MM.1S (cell line): ENCODE results near the gene C3orf18.

ENCODE experiments used
- DNase-seq: peaks from one replicate; pipeline ENCODE4 v3.0.0-alpha.2; 2015
- H2AFZ ChIP-seq: fragments of 300-600 bp; sonication (generic); 2 replicates; pipeline ENCODE4 v1.6.0; 2016; ENCODE audit warnings: antibody characterized with exemption, low read length
- H3F3A ChIP-seq: fragments of 300-600 bp; sonication (generic); 2 replicates; pipeline ENCODE4 v1.6.1; 2016; ENCODE audit warnings: mild to moderate bottlenecking, antibody characterized with exemption, low read length, moderate library complexity, mixed read lengths; ENCODE audit not compliant: insufficient read depth
- H3K27ac ChIP-seq: fragments of 300-600 bp; sonication (generic); 2 replicates; pipeline ENCODE4 v1.5.1; 2016; ENCODE audit warnings: mild to moderate bottlenecking, low read length
- H3K27me3 ChIP-seq: fragments of 300-600 bp; sonication (generic); replicated peaks from 2 replicates; pipeline ENCODE4 v1.6.0; 2016; ENCODE audit warnings: low read length; ENCODE audit not compliant: insufficient read depth
- H3K36me3 ChIP-seq: fragments of 300-600 bp; sonication (generic); replicated peaks from 2 replicates; pipeline ENCODE4 v1.6.1; 2016; ENCODE audit warnings: mild to moderate bottlenecking, low read length, mixed read lengths; ENCODE audit not compliant: insufficient read depth
- H3K4me1 ChIP-seq: fragments of 300-600 bp; sonication (generic); 2 replicates; pipeline ENCODE4 v1.6.1; 2016; ENCODE audit warnings: low read length, mixed read lengths
- H3K4me2 ChIP-seq: fragments of 300-600 bp; sonication (generic); 2 replicates; pipeline ENCODE4 v1.6.0; 2016; ENCODE audit warnings: low read depth, low read length
- H3K4me3 ChIP-seq: fragments of 300-600 bp; sonication (generic); 2 replicates; pipeline ENCODE4 v1.5.1; 2016; ENCODE audit warnings: low read length, mixed read lengths
- H3K79me2 ChIP-seq: fragments of 300-600 bp; sonication (generic); 2 replicates; pipeline ENCODE4 v1.6.1; 2016; ENCODE audit warnings: mixed run types, low read length, mixed read lengths
- H3K9ac ChIP-seq: fragments of 300-600 bp; sonication (generic); 2 replicates; pipeline ENCODE4 v1.6.1; 2016; ENCODE audit warnings: low read length, mixed read lengths
- H3K9me2 ChIP-seq: fragments of 300-600 bp; sonication (generic); replicated peaks from 2 replicates; pipeline ENCODE4 v1.6.1; 2016; ENCODE audit warnings: mild to moderate bottlenecking, low read length, mixed read lengths; ENCODE audit not compliant: insufficient read depth
- H3K9me3 ChIP-seq: fragments of 300-600 bp; sonication (generic); replicated peaks from 2 replicates; pipeline ENCODE4 v1.6.1; 2016; ENCODE audit warnings: mild to moderate bottlenecking, low read length, mixed read lengths; ENCODE audit not compliant: insufficient read depth
- H4K20me1 ChIP-seq: fragments of 300-600 bp; sonication (generic); 2 replicates; pipeline ENCODE4 v1.6.1; 2016; ENCODE audit warnings: mild to moderate bottlenecking, low read length, moderate library complexity, mixed read lengths; ENCODE audit not compliant: insufficient read depth
- EZH2 ChIP-seq: fragments of 300-600 bp; sonication (generic); optimal IDR thresholded peaks from 2 replicates; pipeline ENCODE3; 2017; ENCODE audit warnings: low read depth, mild to moderate bottlenecking, antibody characterized with exemption, low read length, mixed read lengths
- EZH2phosphoT487 ChIP-seq: fragments of 300-600 bp; sonication (generic); IDR thresholded peaks from 2 replicates; pipeline ENCODE4 v1.6.1; 2018; ENCODE audit warnings: antibody characterized with exemption, low read length
- TF ChIP-seq, protein P1 (sequence below): fragments of 300-600 bp; sonication (generic); IDR thresholded peaks from 2 replicates; pipeline ENCODE4 v1.5.1; 2016; ENCODE audit warnings: antibody characterized with exemption, low read length, mixed read lengths

Gene C3orf18

DNA sequence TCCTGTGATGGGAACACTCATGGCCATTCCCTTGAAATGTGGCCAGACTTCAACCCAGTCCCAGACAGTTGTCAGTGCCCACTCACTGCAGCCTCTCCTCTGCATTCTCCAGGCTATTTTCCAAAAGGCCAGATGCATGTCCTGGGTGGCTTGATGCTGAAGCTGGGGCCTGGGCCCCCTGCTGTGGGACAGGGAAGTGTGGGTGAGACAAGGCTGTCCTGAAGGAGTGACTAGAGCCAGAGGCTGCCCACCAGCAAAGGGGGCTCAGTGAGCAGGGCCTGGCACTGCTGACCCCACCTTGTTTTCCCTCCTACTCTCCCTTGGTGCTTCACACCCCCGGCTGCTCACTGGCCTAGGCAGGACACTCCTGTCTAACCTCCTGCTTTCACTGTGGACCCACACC, 32.2 kb upstream of the C3orf18 start:
- Histone ChIP-seq H3K27ac (no peak overlapping the region), H3K9ac (no peak overlapping the region), H3K4me3 (no peak overlapping the region), H3K27me3 (no peaks in the 10 kb centered on the region), H3K4me2 (no peak overlapping the region), H3K9me3 (no peaks in the 10 kb centered on the region), H4K20me1 (no peaks in the 10 kb centered on the region), H3F3A (no peaks in the 10 kb centered on the region), H3K36me3 (no peaks in the 10 kb centered on the region), H2AFZ (no peak overlapping the region), H3K9me2 (no peaks in the 10 kb centered on the region), H3K4me1 (peaks cover 2% of the 10 kb centered on the region; the same call in 1 of the 2 replicates), H3K79me2 (no peaks in the 10 kb centered on the region)
- TF ChIP-seq, protein P1, sequence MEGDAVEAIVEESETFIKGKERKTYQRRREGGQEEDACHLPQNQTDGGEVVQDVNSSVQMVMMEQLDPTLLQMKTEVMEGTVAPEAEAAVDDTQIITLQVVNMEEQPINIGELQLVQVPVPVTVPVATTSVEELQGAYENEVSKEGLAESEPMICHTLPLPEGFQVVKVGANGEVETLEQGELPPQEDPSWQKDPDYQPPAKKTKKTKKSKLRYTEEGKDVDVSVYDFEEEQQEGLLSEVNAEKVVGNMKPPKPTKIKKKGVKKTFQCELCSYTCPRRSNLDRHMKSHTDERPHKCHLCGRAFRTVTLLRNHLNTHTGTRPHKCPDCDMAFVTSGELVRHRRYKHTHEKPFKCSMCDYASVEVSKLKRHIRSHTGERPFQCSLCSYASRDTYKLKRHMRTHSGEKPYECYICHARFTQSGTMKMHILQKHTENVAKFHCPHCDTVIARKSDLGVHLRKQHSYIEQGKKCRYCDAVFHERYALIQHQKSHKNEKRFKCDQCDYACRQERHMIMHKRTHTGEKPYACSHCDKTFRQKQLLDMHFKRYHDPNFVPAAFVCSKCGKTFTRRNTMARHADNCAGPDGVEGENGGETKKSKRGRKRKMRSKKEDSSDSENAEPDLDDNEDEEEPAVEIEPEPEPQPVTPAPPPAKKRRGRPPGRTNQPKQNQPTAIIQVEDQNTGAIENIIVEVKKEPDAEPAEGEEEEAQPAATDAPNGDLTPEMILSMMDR = no peak
- no peak for TF ChIP-seq EZH2phosphoT487
- no peak for TF ChIP-seq EZH2
- no peak for DNase-seq

DNA sequence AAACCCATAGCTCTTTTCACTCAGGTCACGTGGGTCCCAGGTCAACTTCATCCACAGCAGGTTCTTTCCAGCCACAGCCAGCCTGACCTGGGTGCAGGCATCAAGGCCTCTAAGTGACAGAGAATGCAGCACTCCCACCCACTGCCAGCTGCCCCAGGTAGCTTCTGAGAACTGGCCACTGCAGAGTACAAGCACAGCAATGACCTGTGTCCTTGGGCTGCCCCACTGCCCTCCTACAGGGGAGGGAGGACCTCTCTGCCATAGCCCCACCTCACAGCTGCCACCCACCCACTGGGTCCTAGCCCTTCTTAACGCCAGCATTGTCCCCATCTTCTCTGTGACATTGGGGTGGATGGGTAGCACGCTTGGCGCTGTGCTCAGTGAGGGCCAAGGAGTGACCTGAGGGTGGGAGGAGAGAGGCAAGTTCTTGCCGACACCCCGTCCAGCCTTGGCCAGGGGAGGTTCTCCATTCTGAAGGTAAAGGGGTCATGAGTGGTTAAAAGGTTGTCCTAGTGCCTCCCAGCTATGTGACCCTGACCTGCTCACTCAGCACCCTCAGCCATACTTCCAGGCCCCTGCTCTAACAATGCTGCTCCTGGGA, 31.7 kb upstream of the C3orf18 start:
- DNase-seq = no peak
- TF ChIP-seq EZH2 = no peak
- TF ChIP-seq, protein P1 = no peak
- TF ChIP-seq EZH2phosphoT487 = no peak
- no peak overlapping the region for H2AFZ ChIP-seq
- H3K27ac ChIP-seq = no peak overlapping the region
- no peaks in the 10 kb centered on the region for H3K27me3 ChIP-seq
- H3K79me2 ChIP-seq = no peaks in the 10 kb centered on the region
- H3K9ac ChIP-seq = no peak overlapping the region
- no peaks in the 10 kb centered on the region for H3K4me1 ChIP-seq
- H3K4me2 ChIP-seq = no peak overlapping the region
- H3K36me3 ChIP-seq = no peaks in the 10 kb centered on the region
- H3F3A ChIP-seq = no peaks in the 10 kb centered on the region
- no peak overlapping the region for H3K4me3 ChIP-seq
- H3K9me3 ChIP-seq = no peaks in the 10 kb centered on the region
- H3K9me2 ChIP-seq = no peaks in the 10 kb centered on the region
- H4K20me1 ChIP-seq = no peaks in the 10 kb centered on the region

DNA sequence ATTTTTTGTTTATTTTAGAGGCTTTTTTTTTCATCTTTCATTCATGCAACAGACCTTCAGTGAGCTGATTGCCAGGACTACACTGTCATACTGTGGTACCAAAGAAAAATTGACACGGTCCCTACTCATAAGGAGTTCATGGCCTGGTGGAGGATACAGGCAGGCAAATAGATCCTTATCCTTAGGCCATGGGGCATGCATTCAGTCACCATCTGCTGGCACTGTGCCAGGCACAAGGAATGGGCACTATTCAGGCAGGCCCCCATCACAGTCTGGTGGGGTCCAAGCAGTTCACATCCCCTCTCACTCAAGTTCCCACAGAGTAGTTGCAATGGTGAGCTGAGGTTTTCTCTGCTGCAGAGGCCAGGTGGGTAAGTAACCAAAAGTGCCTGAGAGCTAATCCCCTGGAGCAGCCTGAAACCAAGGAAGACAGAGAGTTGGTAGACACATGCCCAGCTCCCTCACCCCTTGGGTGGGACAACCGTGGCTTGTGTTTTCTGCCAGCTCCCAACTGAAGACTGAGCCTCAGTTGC, 26.8 kb upstream of the C3orf18 start:
- 0 out of 2 replicates have a peak, but pooled peaks cover 8% of the 10 kb centered on the region for H3K4me1 ChIP-seq
- TF ChIP-seq, protein P1 = no peak
- TF ChIP-seq EZH2phosphoT487 = no peak
- no peak for TF ChIP-seq EZH2
- H3F3A ChIP-seq = no peaks in the 10 kb centered on the region
- H3K9me2 ChIP-seq = no peaks in the 10 kb centered on the region
- H3K36me3 ChIP-seq = no peaks in the 10 kb centered on the region
- H3K9me3 ChIP-seq = no peaks in the 10 kb centered on the region
- no peaks in the 10 kb centered on the region for H4K20me1 ChIP-seq
- no peak overlapping the region for H3K27ac ChIP-seq
- H3K9ac ChIP-seq = no peak overlapping the region
- H3K4me3 ChIP-seq = no peak overlapping the region
- no peaks in the 10 kb centered on the region for H3K27me3 ChIP-seq
- DNase-seq = no peak
- H2AFZ ChIP-seq = no peak overlapping the region
- no peak overlapping the region for H3K4me2 ChIP-seq
- H3K79me2 ChIP-seq = no peaks in the 10 kb centered on the region
